ENCODE measurements around the gene ARSJ. TPM values are rescaled to one million over a fixed set of nuclear protein-coding genes. Genes with fewer than 3 reads are reported as not detected.
A peak's percentile ranks its signal among the peaks of the same experiment; 100 is the strongest.

Gene ARSJ
- total RNA-seq, 1 donor from 2014 or later, result 0.17 TPM

GRCh38 chr4:113880240-113881028 lies 99.0 kb downstream of the ARSJ start:
- Mint-ChIP-seq H3K27ac (ENCODE audit: unreplicated experiment) (no peak overlapping the region), H3K4me3 (ENCODE audit: unreplicated experiment) (no peak overlapping the region), H3K27me3 (ENCODE audit: unreplicated experiment) (no peaks in the 10 kb centered on the region), H3K9me3 (ENCODE audit: unreplicated experiment) (no peaks in the 10 kb centered on the region), H3K4me1 (ENCODE audit: low read depth, unreplicated experiment) (no peaks in the 10 kb centered on the region), H3K36me3 (ENCODE audit: unreplicated experiment) (no peaks in the 10 kb centered on the region)
- no peak for DNase-seq
- TF ChIP-seq, protein P1, sequence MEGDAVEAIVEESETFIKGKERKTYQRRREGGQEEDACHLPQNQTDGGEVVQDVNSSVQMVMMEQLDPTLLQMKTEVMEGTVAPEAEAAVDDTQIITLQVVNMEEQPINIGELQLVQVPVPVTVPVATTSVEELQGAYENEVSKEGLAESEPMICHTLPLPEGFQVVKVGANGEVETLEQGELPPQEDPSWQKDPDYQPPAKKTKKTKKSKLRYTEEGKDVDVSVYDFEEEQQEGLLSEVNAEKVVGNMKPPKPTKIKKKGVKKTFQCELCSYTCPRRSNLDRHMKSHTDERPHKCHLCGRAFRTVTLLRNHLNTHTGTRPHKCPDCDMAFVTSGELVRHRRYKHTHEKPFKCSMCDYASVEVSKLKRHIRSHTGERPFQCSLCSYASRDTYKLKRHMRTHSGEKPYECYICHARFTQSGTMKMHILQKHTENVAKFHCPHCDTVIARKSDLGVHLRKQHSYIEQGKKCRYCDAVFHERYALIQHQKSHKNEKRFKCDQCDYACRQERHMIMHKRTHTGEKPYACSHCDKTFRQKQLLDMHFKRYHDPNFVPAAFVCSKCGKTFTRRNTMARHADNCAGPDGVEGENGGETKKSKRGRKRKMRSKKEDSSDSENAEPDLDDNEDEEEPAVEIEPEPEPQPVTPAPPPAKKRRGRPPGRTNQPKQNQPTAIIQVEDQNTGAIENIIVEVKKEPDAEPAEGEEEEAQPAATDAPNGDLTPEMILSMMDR (IDR thresholded peaks at IDR 0.05; ENCODE audit: partially characterized antibody, unreplicated experiment), result no peak

- H3K9me3 Mint-ChIP-seq (ENCODE audit: unreplicated experiment), result no peaks in the 10 kb centered on the region
- no peak overlapping the region for H3K27ac Mint-ChIP-seq (ENCODE audit: unreplicated experiment)
- TF ChIP-seq, protein P1 (IDR thresholded peaks at IDR 0.05; ENCODE audit: partially characterized antibody, unreplicated experiment), result peak; percentile 81
- no peaks in the 10 kb centered on the region for H3K27me3 Mint-ChIP-seq (ENCODE audit: unreplicated experiment)
- peak; percentile 58 for DNase-seq
- H3K4me1 Mint-ChIP-seq (ENCODE audit: low read depth, unreplicated experiment), result no peaks in the 10 kb centered on the region
- no peak overlapping the region for H3K4me3 Mint-ChIP-seq (ENCODE audit: unreplicated experiment)
- no peaks in the 10 kb centered on the region for H3K36me3 Mint-ChIP-seq (ENCODE audit: unreplicated experiment)
These were observed 100.8 kb downstream of the ARSJ start for GRCh38 chr4:113878668-113879067.

- Mint-ChIP-seq H3K4me3 (ENCODE audit: unreplicated experiment) (no peak overlapping the region), H3K36me3 (ENCODE audit: unreplicated experiment) (no peaks in the 10 kb centered on the region), H3K9me3 (ENCODE audit: unreplicated experiment) (no peaks in the 10 kb centered on the region), H3K27ac (ENCODE audit: unreplicated experiment) (no peak overlapping the region), H3K27me3 (ENCODE audit: unreplicated experiment) (no peaks in the 10 kb centered on the region), H3K4me1 (ENCODE audit: low read depth, unreplicated experiment) (no peaks in the 10 kb centered on the region)
- no peak for DNase-seq
- TF ChIP-seq, protein P1 (IDR thresholded peaks at IDR 0.05; ENCODE audit: partially characterized antibody, unreplicated experiment), result no peak
These were observed 105.0 kb downstream of the ARSJ start for GRCh38 chr4:113874480-113874879.

GRCh38 chr4:113873508-113873907 lies 105.9 kb downstream of the ARSJ start:
- H3K27me3 Mint-ChIP-seq (ENCODE audit: unreplicated experiment), result no peaks in the 10 kb centered on the region

More at GRCh38 chr4:113873508-113873907, 105.9 kb downstream of the ARSJ start:
- TF ChIP-seq, protein P1 (IDR thresholded peaks at IDR 0.05; ENCODE audit: partially characterized antibody, unreplicated experiment), result no peak
- Mint-ChIP-seq H3K4me1 (ENCODE audit: low read depth, unreplicated experiment) (no peaks in the 10 kb centered on the region), H3K4me3 (ENCODE audit: unreplicated experiment) (no peak overlapping the region), H3K27ac (ENCODE audit: unreplicated experiment) (no peak overlapping the region), H3K9me3 (ENCODE audit: unreplicated experiment) (no peaks in the 10 kb centered on the region), H3K36me3 (ENCODE audit: unreplicated experiment) (no peaks in the 10 kb centered on the region)
- DNase-seq, result no peak

All from glutamatergic neuron (in vitro differentiated cells).